Medulla oblongata (tissue), 1 donor: Measurements from ENCODE around the gene RPS24.
A peak's percentile ranks its signal among the peaks of the same experiment; 100 is the strongest.

Source experiments
- DNase-seq: peaks from one replicate; pipeline ENCODE4 v3.0.0-alpha.2; 2015; ENCODE audit errors: extremely low spot score

RPS24 gene

DNA sequence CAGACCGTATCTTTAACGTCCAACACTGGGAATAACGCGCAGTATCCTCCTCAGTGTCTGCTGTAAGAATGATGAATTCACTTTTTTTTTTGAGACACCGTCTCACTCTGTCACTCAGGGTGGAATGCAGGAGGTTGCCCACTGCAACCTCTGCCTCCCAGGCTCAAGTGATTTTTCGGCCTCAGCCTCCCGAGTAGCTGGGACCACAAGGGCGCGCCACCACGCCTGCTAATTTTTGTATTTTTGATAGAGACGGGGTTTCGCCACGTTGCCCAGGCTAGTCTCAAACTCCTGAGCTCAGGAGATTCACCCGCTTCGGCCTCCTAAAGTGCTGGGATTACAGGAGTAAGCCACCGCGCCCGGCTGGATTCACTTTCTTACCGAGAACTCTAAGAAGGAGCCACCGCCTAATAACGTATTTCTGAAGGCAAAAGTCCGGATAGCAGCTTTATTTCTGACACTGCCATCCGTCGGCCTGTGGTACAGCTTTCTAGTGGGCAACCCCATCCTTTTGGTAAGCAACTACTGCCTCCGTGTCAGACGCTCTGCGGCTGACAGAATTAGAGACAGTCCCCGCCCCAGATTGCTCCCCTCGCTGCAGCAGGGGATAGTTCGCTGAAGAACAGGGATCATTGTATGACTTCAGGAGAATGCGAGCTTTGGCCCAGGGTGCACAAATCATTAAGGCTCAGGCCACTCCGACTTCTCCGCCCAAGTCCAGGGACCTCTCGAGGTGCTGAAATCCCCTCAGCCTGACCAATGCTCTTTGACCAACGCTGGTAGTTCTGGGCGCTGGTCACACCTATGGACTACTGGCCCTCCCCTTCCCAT is 5.0 kb upstream of the RPS24 start:
- no peak for DNase-seq

GRCh38 chr10:78029269-78030226 is 4.1 kb upstream of the RPS24 start, which contains the start of gene POLR3A:
Gene POLR3A, minus strand, starts transcription at chr10:78029515. Its CDS starts 108 bp downstream, at chr10:78029407.
- DNase-seq, result peak; percentile 92

DNA sequence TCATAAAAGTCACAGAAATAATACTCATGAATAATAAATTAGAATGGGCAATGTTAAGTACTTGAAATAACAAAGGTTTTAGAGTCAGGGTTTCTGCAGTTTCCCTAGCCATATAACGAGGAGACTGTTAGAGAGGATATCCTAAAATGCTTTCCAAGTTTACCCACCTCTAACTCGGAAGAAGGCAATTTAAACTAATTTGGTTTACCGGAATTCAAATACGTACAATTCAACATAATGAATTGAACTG is 351 bp upstream of the RPS24 start:
- no peak for DNase-seq

DNA sequence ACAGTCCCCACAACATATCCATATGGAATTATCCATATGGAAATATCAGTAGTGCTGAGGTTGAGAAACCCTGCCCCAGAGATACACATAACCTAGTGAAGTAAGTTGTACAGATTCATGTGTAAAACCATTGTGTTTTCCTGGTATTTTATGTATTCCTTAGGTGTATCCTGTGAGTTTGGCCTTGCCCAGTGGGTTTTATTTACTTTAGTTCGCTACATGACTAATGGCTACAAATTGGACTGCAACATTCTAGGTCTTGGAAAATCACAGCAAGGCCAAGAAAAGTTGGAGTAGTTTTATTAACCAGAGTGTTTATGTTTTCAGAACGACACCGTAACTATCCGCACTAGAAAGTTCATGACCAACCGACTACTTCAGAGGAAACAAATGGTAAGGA is 1.4 kb downstream of the RPS24 start:
- no peak for DNase-seq

DNA sequence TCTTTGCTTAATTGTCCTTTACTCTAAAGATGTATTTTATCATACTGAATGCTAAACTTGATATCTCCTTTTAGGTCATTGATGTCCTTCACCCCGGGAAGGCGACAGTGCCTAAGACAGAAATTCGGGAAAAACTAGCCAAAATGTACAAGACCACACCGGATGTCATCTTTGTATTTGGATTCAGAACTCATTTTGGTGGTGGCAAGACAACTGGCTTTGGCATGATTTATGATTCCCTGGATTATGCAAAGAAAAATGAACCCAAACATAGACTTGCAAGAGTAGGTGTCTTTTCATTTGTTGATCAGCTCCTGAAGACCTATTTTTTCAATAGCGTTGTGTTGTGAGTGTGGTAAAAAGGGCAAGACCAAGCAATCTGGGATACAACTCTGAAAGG is 1.8 kb downstream of the RPS24 start:
- DNase-seq, result no peak

DNA sequence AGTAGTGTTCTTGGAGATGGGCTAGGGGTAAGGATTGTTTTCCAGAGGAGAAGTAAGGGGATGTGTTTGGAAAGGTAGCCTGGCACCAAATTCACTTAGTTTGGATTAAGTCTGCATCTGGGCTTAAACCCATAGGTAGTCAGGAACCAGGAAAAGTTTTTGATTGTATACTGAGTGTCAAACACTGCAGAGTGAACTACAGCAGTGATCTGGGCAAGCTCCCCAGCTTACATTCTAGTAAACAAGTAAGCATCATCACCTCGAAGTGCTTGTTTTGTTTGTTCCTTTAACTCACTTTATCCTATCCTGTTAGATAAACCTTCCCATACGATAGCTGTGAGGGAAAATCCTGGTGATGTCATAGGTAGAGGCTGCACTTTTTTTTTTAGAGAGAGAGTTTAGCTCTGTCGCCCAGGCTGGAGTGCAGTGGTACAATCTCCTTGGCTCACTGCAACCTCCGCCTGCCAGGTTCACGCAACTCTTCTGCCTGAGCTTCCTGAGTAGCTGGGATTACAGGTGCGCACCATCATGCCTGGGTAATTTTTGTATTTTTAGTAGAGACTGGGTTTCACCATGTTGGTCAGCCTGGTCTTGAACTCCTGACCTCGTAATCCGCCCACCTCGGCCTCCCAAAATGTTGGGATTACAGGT is 2.4 kb downstream of the RPS24 start:
- DNase-seq, result no peak

DNA sequence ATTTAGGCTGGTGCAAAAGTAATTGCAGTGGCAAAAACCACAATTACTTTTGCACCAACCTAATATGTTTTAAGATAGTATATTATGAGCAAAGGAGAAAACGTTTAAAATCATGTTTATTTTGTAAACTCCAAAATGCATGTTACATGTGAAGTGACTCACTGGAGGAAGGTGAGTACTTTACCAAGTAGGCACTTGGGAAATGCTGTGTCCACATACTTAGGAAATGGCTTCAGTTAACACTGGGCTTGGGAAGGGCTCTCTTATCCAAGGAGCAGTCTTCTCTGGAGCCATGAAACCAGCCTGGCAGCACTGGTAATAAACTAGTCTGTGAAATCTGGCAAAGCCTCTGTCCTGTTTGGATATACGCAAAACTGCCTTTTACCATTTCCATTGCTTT is 4.4 kb downstream of the RPS24 start:
- DNase-seq, result no peak

- DNase-seq, result no peak
Measured at GRCh38 chr10:78038791-78039547, 5.3 kb downstream of the RPS24 start.

- no peak for DNase-seq
Measured at GRCh38 chr10:78039743-78040142, 6.1 kb downstream of the RPS24 start.

- no peak for DNase-seq
Measured at GRCh38 chr10:78041170-78042057, 7.8 kb downstream of the RPS24 start.

- DNase-seq, result no peak
Measured at GRCh38 chr10:78042058-78042751, 8.5 kb downstream of the RPS24 start.

DNA sequence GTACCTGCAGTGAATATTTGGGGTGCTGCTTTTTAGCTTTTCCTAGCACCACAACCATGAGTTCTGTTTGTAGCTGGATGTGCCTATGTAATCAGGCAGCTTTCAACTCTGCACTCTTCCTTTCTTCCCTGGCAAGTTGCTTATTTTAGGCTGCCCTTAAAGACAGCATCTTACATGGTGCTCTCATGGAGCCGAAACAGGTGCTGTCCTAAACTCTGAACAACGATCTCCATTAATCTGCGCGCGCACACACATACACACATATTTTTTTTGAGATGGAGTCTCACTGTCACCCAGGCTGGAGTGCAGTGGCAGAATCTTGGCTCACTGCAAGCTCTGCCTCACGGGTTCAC is 9.1 kb downstream of the RPS24 start:
- no peak for DNase-seq

- DNase-seq, result no peak
Measured at GRCh38 chr10:78044179-78044578, 10.5 kb downstream of the RPS24 start.

- DNase-seq, result no peak
Measured at GRCh38 chr10:78044699-78045098, 11.0 kb downstream of the RPS24 start.

GRCh38 chr10:78045237-78045636 is 11.6 kb downstream of the RPS24 start:
- DNase-seq, result peak; percentile 73

GRCh38 chr10:78045856-78046255 is 12.2 kb downstream of the RPS24 start:
- DNase-seq, result no peak

DNA sequence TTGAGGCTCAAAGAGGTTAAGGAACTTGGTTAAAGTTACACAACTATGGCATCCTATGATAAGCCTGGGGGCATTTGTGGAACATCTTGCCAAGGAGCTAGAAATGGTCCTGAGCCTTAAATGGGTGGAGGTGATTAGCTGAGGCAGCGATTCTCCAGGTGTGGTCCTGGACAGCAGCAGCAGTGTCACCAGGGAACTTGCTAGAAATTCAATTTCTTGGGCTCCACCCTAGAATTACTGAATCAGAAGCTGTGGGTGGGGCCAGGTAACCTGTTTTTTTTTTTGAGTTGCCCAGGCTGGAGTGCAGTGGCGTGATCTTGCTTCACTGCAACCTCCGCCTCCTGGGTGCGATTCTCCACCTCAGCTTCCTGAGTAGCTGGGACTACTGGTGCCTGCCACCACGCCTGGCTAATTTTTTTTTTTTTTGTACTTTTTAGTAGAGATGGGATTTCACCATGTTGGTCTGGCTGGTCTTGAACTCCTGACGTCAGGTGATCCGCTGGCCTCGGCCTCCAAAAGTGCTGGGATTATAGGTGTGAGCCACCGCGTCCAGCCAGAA is 13.1 kb downstream of the RPS24 start:
- DNase-seq, result no peak

GRCh38 chr10:78047314-78047891 is 13.7 kb downstream of the RPS24 start:
- peak; percentile 95 for DNase-seq

- DNase-seq, result no peak
Measured at GRCh38 chr10:78049851-78050250, 16.2 kb downstream of the RPS24 start.
